Measurements from ENCODE around the gene PNKD. TPM values are rescaled to one million over a fixed set of nuclear protein-coding genes. Genes with fewer than 3 reads are reported as not detected.

The PNKD gene
- total and polyA plus RNA-seq, 2 of the 8 experiments (the other 6 are each of a cell fraction or from before 2014, with no cell fraction given) = 43.9 to 65.4 TPM

DNA sequence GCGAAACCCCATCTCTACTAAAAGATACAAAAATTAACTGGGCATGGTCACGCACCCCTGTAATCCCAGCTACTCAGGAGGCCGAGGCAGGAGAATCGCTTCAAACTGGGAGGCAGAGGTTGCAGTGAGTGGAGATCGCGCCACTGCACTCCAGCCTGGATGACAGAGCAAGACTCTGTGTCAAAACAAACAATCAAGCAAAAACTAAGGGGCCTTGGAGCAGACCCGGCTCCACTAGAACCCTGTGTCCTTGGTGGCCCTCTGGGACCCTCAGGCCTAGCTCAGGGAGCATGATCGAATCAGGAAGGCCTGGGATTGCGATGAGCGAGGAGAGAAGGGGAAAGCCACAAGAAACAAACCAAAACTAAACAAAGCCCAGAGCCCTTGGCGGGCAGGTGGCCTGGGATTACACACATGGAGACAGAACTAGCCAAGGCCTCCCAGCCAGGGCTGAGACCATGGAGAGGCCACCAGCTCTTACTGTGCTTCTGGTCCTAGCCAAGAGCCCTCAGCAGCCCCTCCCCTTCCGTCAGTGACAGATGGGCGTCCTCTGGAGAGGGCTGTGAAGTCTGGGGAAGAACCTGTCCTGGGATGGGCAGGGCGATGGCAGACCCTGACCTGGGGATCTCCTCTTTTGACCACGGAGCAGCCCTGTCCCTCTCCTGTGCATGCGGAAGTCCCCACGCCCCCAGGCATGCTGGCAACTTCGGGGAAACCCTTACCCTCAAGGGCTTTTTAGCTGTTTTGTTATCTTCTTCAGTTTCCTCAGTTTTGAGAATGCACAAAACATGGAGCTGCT is 58.9 kb downstream of the PNKD start (continued):
- TF ChIP-seq SIN3A (conservative IDR thresholded peaks at IDR 0.05 in 1 of 2, IDR thresholded peaks at IDR 0.05 in 1 of 2; ENCODE audit: low read depth in 1 of 2, low read length in 2 of 2) (no peak), CREB1 (IDR thresholded peaks at IDR 0.05) (no peak), MAFK (IDR thresholded peaks at IDR 0.05; ENCODE audit: low read depth, low read length) (no peak), HDAC2 (IDR thresholded peaks at IDR 0.05; ENCODE audit: borderline replicate concordance in 1 of 2, low read depth in 2 of 2, low read length in 2 of 2) (no peak), TCF12 (IDR thresholded peaks at IDR 0.05; ENCODE audit: low read depth, low read length) (no peak)
- TF ChIP-seq, protein P1, sequence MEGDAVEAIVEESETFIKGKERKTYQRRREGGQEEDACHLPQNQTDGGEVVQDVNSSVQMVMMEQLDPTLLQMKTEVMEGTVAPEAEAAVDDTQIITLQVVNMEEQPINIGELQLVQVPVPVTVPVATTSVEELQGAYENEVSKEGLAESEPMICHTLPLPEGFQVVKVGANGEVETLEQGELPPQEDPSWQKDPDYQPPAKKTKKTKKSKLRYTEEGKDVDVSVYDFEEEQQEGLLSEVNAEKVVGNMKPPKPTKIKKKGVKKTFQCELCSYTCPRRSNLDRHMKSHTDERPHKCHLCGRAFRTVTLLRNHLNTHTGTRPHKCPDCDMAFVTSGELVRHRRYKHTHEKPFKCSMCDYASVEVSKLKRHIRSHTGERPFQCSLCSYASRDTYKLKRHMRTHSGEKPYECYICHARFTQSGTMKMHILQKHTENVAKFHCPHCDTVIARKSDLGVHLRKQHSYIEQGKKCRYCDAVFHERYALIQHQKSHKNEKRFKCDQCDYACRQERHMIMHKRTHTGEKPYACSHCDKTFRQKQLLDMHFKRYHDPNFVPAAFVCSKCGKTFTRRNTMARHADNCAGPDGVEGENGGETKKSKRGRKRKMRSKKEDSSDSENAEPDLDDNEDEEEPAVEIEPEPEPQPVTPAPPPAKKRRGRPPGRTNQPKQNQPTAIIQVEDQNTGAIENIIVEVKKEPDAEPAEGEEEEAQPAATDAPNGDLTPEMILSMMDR (IDR thresholded peaks at IDR 0.05; ENCODE audit: control extremely low read depth in 1 of 3, insufficient read depth in 1 of 3, low read depth in 1 of 3, low read length in 3 of 3) = no peak
